ENCODE measurements around the gene IKBKE. TPM values are rescaled to one million over a fixed set of nuclear protein-coding genes. Genes with fewer than 3 reads are reported as not detected.
A peak's percentile ranks its signal among the peaks of the same experiment; 100 is the strongest.

Gene IKBKE
- 1 to 10 TPM; 1.4 to 2.5 (median 2.3) TPM for total RNA-seq

DNA sequence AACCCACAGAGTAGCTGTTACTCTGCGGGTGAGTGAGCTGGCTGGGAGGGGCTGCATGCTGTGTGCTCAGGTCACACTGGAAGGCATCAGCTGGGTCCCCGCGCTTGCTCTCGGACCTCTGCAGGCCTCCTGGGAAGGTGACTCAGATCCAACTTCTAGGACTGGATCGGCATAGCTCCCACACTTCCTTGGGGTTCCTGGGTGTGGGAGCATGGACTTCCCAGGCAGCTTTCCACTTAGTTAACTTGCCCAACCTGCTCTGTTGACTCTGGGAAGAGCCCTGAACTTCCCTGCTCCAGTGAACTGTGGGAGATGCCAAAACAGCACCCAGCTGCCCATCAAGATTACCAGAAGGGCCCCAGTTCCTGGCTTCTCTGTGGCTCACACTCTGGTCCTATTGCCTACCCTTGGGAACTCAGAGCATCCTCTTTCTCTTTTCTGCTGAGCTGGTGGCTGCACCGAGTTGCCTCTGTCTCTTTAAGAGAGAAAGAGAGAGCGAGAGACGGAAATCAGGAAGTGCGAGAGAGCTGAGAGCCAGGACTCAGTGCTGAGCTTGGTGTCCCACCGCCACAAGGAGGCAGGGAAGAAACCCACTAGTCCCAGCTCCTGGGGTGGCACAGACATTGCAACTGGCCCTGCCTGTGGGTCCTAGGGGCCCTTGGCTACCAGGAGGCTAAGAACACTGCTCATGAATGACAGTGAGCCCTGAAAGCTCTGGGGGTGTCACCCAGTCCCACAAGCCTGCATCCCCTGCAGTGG, at the start of gene IKBKE:
TSS of gene IKBKE (plus strand) at position 544 of the 759 bp plus-strand sequence. CDS start 2,752 bp downstream, outside the sequence.
- Histone ChIP-seq H3K4me3 (peak within 1 kb of the TSS; percentile 57 to 76 (median 60)), H3K9me3 (no peaks in the 10 kb centered on the region), H3K27me3 (peaks cover 0 to 24% (median 0%) of the 10 kb centered on the region in 4 donors), H3K4me1 (peaks cover 21 to 39% (median 23%) of the 10 kb centered on the region in 4 donors), H3K36me3 (peaks cover 0 to 9% (median 0%) of the 10 kb centered on the region in 4 donors), H3K27ac (replicated peaks in 1 of 4) (peak within 1 kb of the TSS; percentile 12 to 57 (median 52))
- TF ChIP-seq, protein P1, sequence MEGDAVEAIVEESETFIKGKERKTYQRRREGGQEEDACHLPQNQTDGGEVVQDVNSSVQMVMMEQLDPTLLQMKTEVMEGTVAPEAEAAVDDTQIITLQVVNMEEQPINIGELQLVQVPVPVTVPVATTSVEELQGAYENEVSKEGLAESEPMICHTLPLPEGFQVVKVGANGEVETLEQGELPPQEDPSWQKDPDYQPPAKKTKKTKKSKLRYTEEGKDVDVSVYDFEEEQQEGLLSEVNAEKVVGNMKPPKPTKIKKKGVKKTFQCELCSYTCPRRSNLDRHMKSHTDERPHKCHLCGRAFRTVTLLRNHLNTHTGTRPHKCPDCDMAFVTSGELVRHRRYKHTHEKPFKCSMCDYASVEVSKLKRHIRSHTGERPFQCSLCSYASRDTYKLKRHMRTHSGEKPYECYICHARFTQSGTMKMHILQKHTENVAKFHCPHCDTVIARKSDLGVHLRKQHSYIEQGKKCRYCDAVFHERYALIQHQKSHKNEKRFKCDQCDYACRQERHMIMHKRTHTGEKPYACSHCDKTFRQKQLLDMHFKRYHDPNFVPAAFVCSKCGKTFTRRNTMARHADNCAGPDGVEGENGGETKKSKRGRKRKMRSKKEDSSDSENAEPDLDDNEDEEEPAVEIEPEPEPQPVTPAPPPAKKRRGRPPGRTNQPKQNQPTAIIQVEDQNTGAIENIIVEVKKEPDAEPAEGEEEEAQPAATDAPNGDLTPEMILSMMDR (IDR thresholded peaks at IDR 0.05), result peak; percentile 6 to 35 (median 10)
- TF ChIP-seq EP300 (IDR thresholded peaks at IDR 0.05) (no peak), POLR2AphosphoS5 (IDR thresholded peaks at IDR 0.05) (peak; percentile 16 to 28), POLR2A (IDR thresholded peaks at IDR 0.05; ENCODE audit: low read depth) (no peak)
- WGBS, result 6% methylated on average over 7 of the region's 10 CpGs
- DNase-seq (ENCODE audit: extremely low spot score), result no peak
- intact Hi-C loops (cut with DNase I), result no loop called here

DNA sequence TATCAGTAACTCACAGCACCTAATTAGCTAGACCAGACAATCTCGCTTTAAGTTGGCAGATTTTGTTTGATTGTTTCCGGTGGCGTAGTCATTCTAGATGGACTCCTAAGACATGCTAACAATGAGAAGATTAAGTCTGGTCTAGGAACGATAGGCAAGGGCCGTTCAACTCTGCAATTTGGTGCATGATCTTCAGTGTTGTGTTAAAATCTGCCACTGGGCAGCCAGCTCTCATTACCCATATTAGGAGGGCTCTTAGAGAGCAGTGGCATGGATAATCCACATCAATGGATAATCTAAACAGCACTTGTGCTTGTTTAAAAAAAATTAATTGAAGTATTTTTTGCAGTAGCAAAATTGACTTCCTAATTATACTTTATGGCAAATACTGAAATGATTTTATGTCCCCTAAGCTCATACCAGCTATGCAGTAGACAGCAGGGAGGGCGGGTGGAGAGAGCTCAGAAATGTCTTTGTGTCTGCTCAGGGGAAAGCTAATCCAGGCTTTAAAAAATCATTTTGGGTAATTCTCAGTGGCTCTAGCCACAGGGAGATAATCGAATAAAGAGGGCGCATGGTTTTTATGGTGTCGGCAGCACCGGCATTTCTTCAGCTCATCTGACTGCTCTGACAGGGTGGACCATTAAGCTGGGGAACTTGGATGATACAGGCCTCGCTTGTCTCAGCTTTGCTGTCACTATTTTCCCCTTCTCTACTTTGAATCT, 48.5 kb upstream of the IKBKE start:
- TF ChIP-seq, protein P1 (IDR thresholded peaks at IDR 0.05), result no peak
- no peak for TF ChIP-seq POLR2A (IDR thresholded peaks at IDR 0.05; ENCODE audit: low read depth)
- TF ChIP-seq EP300 (IDR thresholded peaks at IDR 0.05), result no peak
- no peak for TF ChIP-seq POLR2AphosphoS5 (IDR thresholded peaks at IDR 0.05)
- WGBS, result 95% methylated on average over 11 of the region's 11 CpGs
- H3K27ac ChIP-seq (replicated peaks in 1 of 4), result no peak overlapping the region
- no peaks in the 10 kb centered on the region for H3K27me3 ChIP-seq
- H3K36me3 ChIP-seq, result peaks cover 11 to 71% (median 38%) of the 10 kb centered on the region in 4 donors
- intact Hi-C loops (cut with DNase I), result no loop called here
- no peak overlapping the region for H3K4me3 ChIP-seq
- DNase-seq (ENCODE audit: extremely low spot score), result no peak
- H3K9me3 ChIP-seq, result no peaks in the 10 kb centered on the region
- H3K4me1 ChIP-seq, result peaks cover under 1 to 9% (median 6%) of the 10 kb centered on the region in 4 donors

DNA sequence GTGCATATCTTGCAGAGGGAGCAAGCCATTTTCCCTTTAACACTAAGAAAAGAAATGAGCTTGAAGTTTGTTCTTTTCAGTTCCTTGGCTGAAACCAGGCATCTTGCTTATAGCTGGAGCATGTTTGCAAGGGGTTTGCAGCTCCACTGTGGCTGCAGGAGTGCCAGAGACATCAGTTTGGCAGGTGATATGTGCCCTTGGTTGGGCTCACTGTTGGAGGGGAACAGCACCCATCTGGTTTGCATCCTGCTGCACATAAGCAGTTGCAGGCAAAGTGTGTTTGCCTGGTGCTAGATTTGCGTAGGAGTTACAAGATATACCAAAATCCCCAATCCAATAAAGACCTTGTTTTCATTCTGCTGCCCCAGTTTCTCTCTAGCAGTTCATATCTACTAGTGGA, 47.8 kb upstream of the IKBKE start:
- intact Hi-C loops (cut with DNase I), result no loop called here
- Histone ChIP-seq H3K4me1 (peaks cover 0 to 4% (median 4%) of the 10 kb centered on the region in 4 donors), H3K27ac (replicated peaks in 1 of 4) (no peak overlapping the region), H3K4me3 (no peak overlapping the region), H3K36me3 (peaks cover 11 to 72% (median 40%) of the 10 kb centered on the region in 4 donors), H3K27me3 (no peaks in the 10 kb centered on the region), H3K9me3 (no peaks in the 10 kb centered on the region)
- WGBS, result 92% methylated on average over 1 of the region's 1 CpG
- DNase-seq (ENCODE audit: extremely low spot score), result no peak
- TF ChIP-seq POLR2A (IDR thresholded peaks at IDR 0.05; ENCODE audit: low read depth) (no peak), EP300 (IDR thresholded peaks at IDR 0.05) (no peak), POLR2AphosphoS5 (IDR thresholded peaks at IDR 0.05) (no peak)
- TF ChIP-seq, protein P1 (IDR thresholded peaks at IDR 0.05), result no peak

DNA sequence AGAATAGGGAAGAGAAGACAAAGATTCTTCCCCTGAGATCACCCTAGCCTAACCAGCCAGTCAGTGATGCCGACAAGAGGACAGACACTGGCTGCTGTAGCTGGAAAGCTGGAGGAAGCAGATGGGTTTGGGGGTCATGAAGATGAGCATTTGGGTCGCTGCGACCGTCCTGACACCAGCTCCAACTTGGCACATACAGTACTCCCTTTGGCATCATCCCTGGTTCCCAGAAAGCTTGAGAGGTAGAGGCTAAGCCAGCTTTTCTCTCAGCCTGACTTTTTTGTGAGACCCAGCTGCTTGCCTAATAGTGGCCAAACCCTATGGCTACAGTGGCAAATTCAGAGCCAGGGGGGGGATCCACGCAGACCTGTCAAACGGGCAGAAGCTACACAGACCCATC, 43.0 kb upstream of the IKBKE start:
- DNase-seq (ENCODE audit: extremely low spot score), result no peak
- Histone ChIP-seq H3K9me3 (no peaks in the 10 kb centered on the region), H3K27me3 (no peaks in the 10 kb centered on the region), H3K36me3 (peaks cover 0 to 61% (median 37%) of the 10 kb centered on the region in 4 donors), H3K4me3 (no peak overlapping the region), H3K27ac (replicated peaks in 1 of 4) (no peak overlapping the region), H3K4me1 (peaks cover 17 to 21% (median 19%) of the 10 kb centered on the region in 4 donors)
- WGBS, result 94% methylated on average over 6 of the region's 6 CpGs
- intact Hi-C loops (cut with DNase I), result no loop called here
- TF ChIP-seq, protein P1 (IDR thresholded peaks at IDR 0.05), result no peak
- TF ChIP-seq POLR2A (IDR thresholded peaks at IDR 0.05; ENCODE audit: low read depth) (no peak), POLR2AphosphoS5 (IDR thresholded peaks at IDR 0.05) (no peak), EP300 (IDR thresholded peaks at IDR 0.05) (no peak)

All from esophagus muscularis mucosa (tissue), 4 donors.